Measurements from ENCODE around the gene SMARCC2.

DNA sequence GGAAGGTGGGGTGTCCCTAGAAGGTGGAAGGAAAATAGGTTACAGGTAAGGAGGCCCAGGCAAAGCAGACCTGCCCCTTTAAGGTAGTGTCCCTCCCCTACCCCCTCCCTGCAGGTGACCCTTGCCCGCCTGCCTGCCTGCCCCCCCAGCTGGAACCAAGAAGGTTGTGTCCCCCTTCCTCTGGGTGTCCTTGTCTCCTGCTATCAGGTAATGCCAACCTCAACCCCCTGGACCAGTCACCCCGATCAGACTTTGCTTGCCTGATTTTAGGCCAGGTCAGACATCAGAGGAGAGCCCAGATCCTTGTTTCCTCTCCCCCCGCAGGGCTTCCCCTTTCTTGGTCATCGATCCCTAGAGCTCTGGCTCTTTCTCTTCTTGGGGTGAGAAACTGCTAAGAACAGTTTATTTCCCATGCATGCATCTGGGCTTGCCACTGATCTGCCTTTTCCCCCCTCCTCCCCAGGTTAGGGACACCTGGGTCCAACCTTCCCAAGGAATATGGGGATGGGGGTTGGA, 40.7 kb upstream of the SMARCC2 start, which contains the start of gene SLC39A5:
- no peak for TF ChIP-seq CTCF (IDR thresholded peaks at IDR 0.05)
- TF ChIP-seq EP300 (IDR thresholded peaks at IDR 0.05): no peak

All from stomach (tissue), 4 donors.